H1 (cell line): ENCODE data around the gene ITGA8. TPM values are rescaled to one million over a fixed set of nuclear protein-coding genes. Genes with fewer than 3 reads are reported as not detected.

Experiments
- CTCF ChIA-PET: fragments of 300-600 bp; sonication (Branson Sonifier 250); formaldehyde crosslinking; loops from one replicate; lab custom pipeline; 2021; ENCODE audit not compliant: partially characterized antibody; lab: Charles Lee
- POLR2A ChIA-PET: fragments of 300-600 bp; sonication (Branson Sonifier 250); formaldehyde crosslinking; loops from one replicate; lab custom pipeline; 2021; ENCODE audit warnings: inconsistent platforms; ENCODE audit not compliant: partially characterized antibody; lab: Charles Lee
- DNase-seq, 2 experiments: peaks; one replicate each; pipeline versions ENCODE4 v3.0.0 to v3.0.0-alpha.2; 2010 to 2022; ENCODE audit warnings: low spot score in 2 of 2, low read depth in 1 of 2, mixed read lengths in 1 of 2
- FAIRE-seq: peaks from 2 replicates; lab custom pipeline; 2011; peaks lifted over from hg19 to GRCh38; lab: Jason Lieb, UNC
- H2AFZ ChIP-seq: 2 replicates; pipeline ENCODE4 v1.8.1; 2012; ENCODE audit warnings: low read length, inconsistent platforms
- H2AK5ac ChIP-seq: 2 replicates; pipeline ENCODE4 v1.6.1; 2013; ENCODE audit warnings: low read depth, low read length
- H2BK120ac ChIP-seq: replicated peaks from 2 replicates; pipeline ENCODE3; 2013; ENCODE audit warnings: low read depth, low read length, inconsistent platforms
- H2BK12ac ChIP-seq: 2 replicates; pipeline ENCODE4 v1.6.1; 2013; ENCODE audit warnings: low read depth, low read length
- H2BK15ac ChIP-seq: 2 replicates; pipeline ENCODE4 v1.6.1; 2013; ENCODE audit warnings: low read length
- H2BK20ac ChIP-seq: 2 replicates; pipeline ENCODE4 v1.6.1; 2013; ENCODE audit warnings: low read length
- H2BK5ac ChIP-seq: 2 replicates; pipeline ENCODE4 v1.6.1; 2013; ENCODE audit warnings: low read depth, low read length
- H3K14ac ChIP-seq: 2 replicates; pipeline ENCODE4 v1.6.1; 2013; ENCODE audit warnings: inconsistent platforms; ENCODE audit not compliant: insufficient read length
- H3K18ac ChIP-seq: 2 replicates; pipeline ENCODE4 v1.6.1; 2013; ENCODE audit warnings: low read length; ENCODE audit errors: extremely low read depth
- H3K23ac ChIP-seq: 2 replicates; pipeline ENCODE4 v1.6.1; 2013; ENCODE audit warnings: inconsistent platforms; ENCODE audit not compliant: insufficient read length
- H3K23me2 ChIP-seq: 2 replicates; pipeline ENCODE4 v1.6.1; 2013; ENCODE audit warnings: low read depth, low read length
- H3K27ac ChIP-seq: 2 replicates; pipeline ENCODE4 v1.6.1; 2011; ENCODE audit warnings: low read depth, low read length, inconsistent platforms
- H3K27me3 ChIP-seq, 4 experiments: replicated peaks in 1 of 4; 1 replicate in 1 of 4; 2 replicates in 3 of 4; pipeline versions ENCODE4 v1.6.1 to v1.8.1; 2011 to 2013; ENCODE audit warnings: low read length in 3 of 4, mild to moderate bottlenecking in 3 of 4, inconsistent platforms in 2 of 4, mixed read lengths in 2 of 4, moderate library complexity in 1 of 4; ENCODE audit not compliant: control insufficient read depth in 3 of 4, insufficient read depth in 3 of 4; ENCODE audit errors: extremely low read depth in 1 of 4
- H3K36me3 ChIP-seq, 4 experiments: 2 replicates each; pipeline versions ENCODE4 v1.6.1 to v1.8.1; 2011 to 2013; ENCODE audit warnings: mild to moderate bottlenecking in 4 of 4, low read length in 3 of 4, moderate library complexity in 2 of 4, control low read depth in 1 of 4, inconsistent platforms in 1 of 4; ENCODE audit not compliant: insufficient read depth in 4 of 4, control insufficient read depth in 2 of 4
- H3K4ac ChIP-seq: replicated peaks from 2 replicates; pipeline ENCODE3; 2013; ENCODE audit warnings: low read length, low read depth, mixed read lengths, inconsistent platforms; ENCODE audit not compliant: insufficient read length
- H3K4me1 ChIP-seq, 4 experiments: replicated peaks in 1 of 4; 1 replicate in 1 of 4; 2 replicates in 3 of 4; pipeline versions ENCODE4 v1.6.1 to v1.8.1; 2011 to 2013; ENCODE audit warnings: low read length in 3 of 4, inconsistent platforms in 2 of 4, mixed read lengths in 1 of 4; ENCODE audit not compliant: insufficient read depth in 4 of 4, control insufficient read depth in 3 of 4
- H3K4me2 ChIP-seq, 2 experiments: 2 replicates each; pipeline versions ENCODE4 v1.6.1 to v1.8.1; 2011 to 2013; ENCODE audit warnings: low read depth in 2 of 2, low read length in 2 of 2, control low read depth in 1 of 2, inconsistent platforms in 1 of 2, mild to moderate bottlenecking in 1 of 2; ENCODE audit not compliant: insufficient read depth in 1 of 2
- H3K4me3 ChIP-seq, 4 experiments: fragments of 200-600, 300-600 bp in 1 of 4; sonication (generic), shearing (Covaris generic), sonication (Bioruptor Twin) in 1 of 4; 2 replicates each; pipeline versions ENCODE4 v1.5.1 to v1.8.1; 2011 to 2016; ENCODE audit warnings: low read length in 4 of 4, low read depth in 3 of 4, control low read depth in 2 of 4, inconsistent platforms in 2 of 4, mild to moderate bottlenecking in 2 of 4, mixed read lengths in 1 of 4, moderate library complexity in 1 of 4; ENCODE audit not compliant: insufficient read depth in 2 of 4; ENCODE audit errors: extremely low read depth in 1 of 4
- H3K56ac ChIP-seq: replicated peaks from 2 replicates; pipeline ENCODE3; 2013; ENCODE audit warnings: low read depth, mild to moderate bottlenecking, mixed read lengths, low read length, inconsistent platforms; ENCODE audit not compliant: insufficient read length
- H3K79me1 ChIP-seq: 2 replicates; pipeline ENCODE4 v1.6.1; 2013; ENCODE audit warnings: low read depth, low read length, control low read depth
- H3K79me2 ChIP-seq, 2 experiments: 2 replicates each; pipeline versions ENCODE4 v1.6.1 to v1.8.1; 2012 to 2013; ENCODE audit warnings: low read length in 2 of 2, mild to moderate bottlenecking in 2 of 2, inconsistent platforms in 1 of 2; ENCODE audit not compliant: insufficient read depth in 2 of 2, control insufficient read depth in 1 of 2
- H3K9ac ChIP-seq, 4 experiments: replicated peaks in 1 of 4; 1 replicate in 1 of 4; 2 replicates in 3 of 4; pipeline versions ENCODE4 v1.6.1 to v1.8.1; 2011 to 2013; ENCODE audit warnings: low read depth in 3 of 4, low read length in 3 of 4, control low read depth in 2 of 4, mild to moderate bottlenecking in 2 of 4, moderate library complexity in 2 of 4, inconsistent platforms in 1 of 4; ENCODE audit errors: extremely low read depth in 1 of 4
- H3K9me3 ChIP-seq, 2 experiments: 2 replicates each; pipeline versions ENCODE4 v1.6.1 to v1.8.1; 2012 to 2013; ENCODE audit warnings: mild to moderate bottlenecking in 2 of 2, moderate library complexity in 2 of 2, control low read depth in 1 of 2, inconsistent platforms in 1 of 2, low read depth in 1 of 2, low read length in 1 of 2, mixed read lengths in 1 of 2; ENCODE audit not compliant: insufficient read depth in 2 of 2
- H4K20me1 ChIP-seq, 2 experiments: replicated peaks in 1 of 2; 2 replicates each; pipeline versions ENCODE3 to v1.8.1; 2011 to 2013; ENCODE audit warnings: inconsistent platforms in 2 of 2, low read length in 2 of 2, mild to moderate bottlenecking in 1 of 2; ENCODE audit not compliant: insufficient read depth in 2 of 2, control insufficient read depth in 1 of 2
- H4K5ac ChIP-seq: 2 replicates; pipeline ENCODE4 v1.6.1; 2013; ENCODE audit warnings: low read length, low read depth, mixed read lengths, inconsistent platforms; ENCODE audit not compliant: insufficient read length
- H4K8ac ChIP-seq: 2 replicates; pipeline ENCODE4 v1.8.0; 2013; ENCODE audit warnings: mild to moderate bottlenecking, moderate library complexity, low read length, inconsistent platforms; ENCODE audit not compliant: insufficient read depth; ENCODE audit errors: extremely low read depth
- H4K91ac ChIP-seq: replicated peaks from 2 replicates; pipeline ENCODE3; 2013; ENCODE audit warnings: low read length, mixed read lengths, inconsistent platforms; ENCODE audit not compliant: insufficient read length
- EZH2 ChIP-seq: fragments of 200-600 bp; sonication (generic); IDR thresholded peaks from 2 replicates; pipeline ENCODE4 v1.7.1; 2012; ENCODE audit warnings: low read depth, mild to moderate bottlenecking, moderate library complexity, low read length, inconsistent platforms; ENCODE audit not compliant: severe bottlenecking
- GTF2F1 ChIP-seq: IDR thresholded peaks from 2 replicates; pipeline ENCODE4 v1.6.1; 2012; ENCODE audit warnings: low read depth, low read length, improper control_type of control experiment, borderline replicate concordance
- HDAC2 ChIP-seq, 2 experiments: fragments of 300-600 bp in 1 of 2; sonication (generic) in 1 of 2; IDR thresholded peaks; 2 replicates each; pipeline ENCODE4 v1.6.1; 2011 to 2012; ENCODE audit warnings: low read depth in 2 of 2, low read length in 2 of 2, mild to moderate bottlenecking in 2 of 2, moderate library complexity in 2 of 2, borderline replicate concordance in 1 of 2, inconsistent platforms in 1 of 2
- JUN ChIP-seq: IDR thresholded peaks from 2 replicates; pipeline ENCODE4 v1.6.1; 2011; ENCODE audit warnings: low read depth, mild to moderate bottlenecking, improper control_type of control experiment, low read length
- KDM1A ChIP-seq: fragments of 200-600, 300-600 bp; sonication (generic); IDR thresholded peaks from 2 replicates; pipeline ENCODE4 v1.7.1; 2016; ENCODE audit warnings: mild to moderate bottlenecking, low read length, borderline replicate concordance
- KDM5A ChIP-seq: fragments of 200-600 bp; IDR thresholded peaks from 2 replicates; pipeline ENCODE4 v1.7.1; 2012; ENCODE audit warnings: mild to moderate bottlenecking, low read length, inconsistent platforms, mixed read lengths
- PHF8 ChIP-seq: fragments of 200-600 bp; sonication (generic); conservative IDR thresholded peaks from 2 replicates; pipeline ENCODE4 v1.7.1; 2012; ENCODE audit warnings: low read depth, mild to moderate bottlenecking, inconsistent platforms, low read length, moderate library complexity
- RNF2 ChIP-seq: fragments of 200-900, 300-1000 bp; sonication (generic); IDR thresholded peaks from 2 replicates; pipeline ENCODE4 v1.7.1; 2016; ENCODE audit warnings: borderline replicate concordance, low read depth, mild to moderate bottlenecking, antibody characterized with exemption, low read length; ENCODE audit not compliant: poor library complexity, severe bottlenecking; ENCODE audit errors: missing control alignments
- SP1 ChIP-seq: IDR thresholded peaks from 2 replicates; pipeline ENCODE4 v1.6.1; 2011; ENCODE audit warnings: low read depth, low read length
- TAF1 ChIP-seq: IDR thresholded peaks from 2 replicates; pipeline ENCODE4 v1.6.1; 2011; ENCODE audit warnings: mild to moderate bottlenecking, low read depth, low read length
- ZNF274 ChIP-seq: IDR thresholded peaks from 2 replicates; pipeline ENCODE4 v1.7.0; 2012; ENCODE audit warnings: low read length, borderline replicate concordance; ENCODE audit errors: extremely low read depth
- WGBS, 2 experiments: shearing (Covaris generic) in 1 of 2; methylation state at CpG; one replicate each; pipeline versions ENCODE4 v1.1.6 to v1.1.7; 2013 to 2015; ENCODE audit warnings: low lambda C conversion rate in 2 of 2, mixed read lengths in 2 of 2, inconsistent platforms in 1 of 2, low coverage in 1 of 2, missing lambda C conversion rate in 1 of 2; ENCODE audit not compliant: insufficient replicate concordance in 2 of 2, insufficient coverage in 1 of 2, insufficient read length in 1 of 2; ENCODE audit errors: extremely low coverage in 1 of 2, missing lambda C conversion rate in 1 of 2; 5-methylcytosine and 5-hydroxymethylcytosine counted together
- polyA plus RNA-seq, 7 experiments: library from polyadenylated mRNA; depleted of rRNA in 3 of 7; stranded (reverse) in 5 of 7; unstranded in 2 of 7; fragments of >200 nt in 5 of 7; fragments of 200-250 nt in 2 of 7; gene quantifications; 1 replicate in 5 of 7; 2 replicates in 1 of 7; 4 replicates in 1 of 7; pipeline versions ENCODE4 v1.2.1 to v1.2.3, GENCODE V29; 2011 to 2013; ENCODE audit warnings: missing spikeins in 2 of 7, mixed read lengths in 2 of 7
- total RNA-seq: library from RNA; stranded (reverse); fragmentation: NEBNext Ultra II Directional; extraction: Animal tissue kit (Norgen Biotek cat#: 25700); gene quantifications from 2 replicates; pipeline ENCODE4 v1.2.1, GENCODE V29; 2021
- TF ChIP-seq, protein P1 (sequence below): IDR thresholded peaks from 2 replicates; pipeline ENCODE4 v1.6.1; 2012; ENCODE audit warnings: inconsistent platforms

The ITGA8 gene
- total and polyA plus RNA-seq, 2 of the 8 experiments (the other 6 are each of a cell fraction or from before 2014, with no cell fraction given), result not detected

DNA sequence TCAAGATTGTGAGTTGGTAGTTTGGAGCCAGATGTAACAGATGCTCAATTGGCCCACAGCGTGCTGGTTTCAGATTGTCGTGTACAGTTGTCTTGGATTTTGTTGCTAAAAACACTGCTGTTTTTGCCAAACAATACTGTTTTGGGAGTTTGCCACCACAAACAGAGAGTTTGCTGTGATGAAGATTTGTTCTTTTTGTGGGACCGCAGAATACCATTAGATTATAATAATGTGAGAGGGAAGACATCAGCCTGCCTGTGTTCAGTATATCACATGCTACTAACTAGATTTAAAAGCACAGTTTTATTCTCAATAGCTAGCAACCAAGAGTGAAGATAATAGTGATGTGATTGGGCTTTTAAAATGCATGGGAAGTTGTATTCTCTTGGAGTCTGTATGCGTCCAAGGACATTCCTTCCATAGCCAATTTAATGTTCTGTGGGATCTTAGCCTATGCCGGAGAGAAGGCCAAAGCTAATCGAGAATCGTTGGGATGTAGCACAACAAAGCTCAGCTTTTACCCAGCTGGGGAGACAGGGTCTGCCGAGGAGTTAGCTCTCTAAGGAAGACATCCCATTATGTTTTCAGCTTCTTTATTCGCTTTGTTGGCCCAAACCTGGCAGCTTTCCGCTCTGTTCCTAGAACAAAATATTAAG is 18.7 kb upstream of the ITGA8 start:
- no peak overlapping the region for H2BK5ac ChIP-seq
- H2BK15ac ChIP-seq, result no peak overlapping the region
- H3K9ac ChIP-seq, result no peak overlapping the region
- no peak overlapping the region for H2BK12ac ChIP-seq
- H4K8ac ChIP-seq, result no peak overlapping the region
- no peak overlapping the region for H3K4ac ChIP-seq
- no peaks in the 10 kb centered on the region for H3K79me2 ChIP-seq
- H3K14ac ChIP-seq, result no peak overlapping the region
- H3K23me2 ChIP-seq, result no peaks in the 10 kb centered on the region
- H3K18ac ChIP-seq, result no peak overlapping the region
- H3K9me3 ChIP-seq, result 0 out of 4 replicates have a peak, but pooled peaks cover 0 to under 1% of the 10 kb centered on the region in 2 experiments
- POLR2A ChIA-PET, result no interaction called here
- FAIRE-seq (no peak), DNase-seq (no peak)
- H4K91ac ChIP-seq, result no peak overlapping the region
- H3K4me2 ChIP-seq, result no peak overlapping the region
- 93% methylated on average over 10 of the region's 10 CpGs; no CpG with 5 or more reads in 1 of the 2 experiments for WGBS, 2 experiments
- no peak overlapping the region for H2BK20ac ChIP-seq
- no peak overlapping the region for H2BK120ac ChIP-seq
- no peak overlapping the region for H3K4me3 ChIP-seq
- H3K23ac ChIP-seq, result no peak overlapping the region
- H3K36me3 ChIP-seq, result no peaks in the 10 kb centered on the region
- H3K79me1 ChIP-seq, result no peaks in the 10 kb centered on the region
- H2AK5ac ChIP-seq, result no peak overlapping the region
- CTCF ChIA-PET, result interaction anchor here (0.5 to 3.3 kb wide), 3 partner anchors 19 to 1254 kb away, joined by 3 to 15 read pairs (median 4); partner anchors contain the start of gene ITGA8
- H3K27ac ChIP-seq, result no peak overlapping the region
- no peaks in the 10 kb centered on the region for H4K20me1 ChIP-seq
- H3K4me1 ChIP-seq, result no peaks in the 10 kb centered on the region
- H2AFZ ChIP-seq, result peak overlapping the region; percentile 53; the same call in 1 of the 2 replicates
- H3K56ac ChIP-seq, result no peak overlapping the region
- H3K27me3 ChIP-seq, result no peaks in the 10 kb centered on the region
- no peak overlapping the region for H4K5ac ChIP-seq
- TF ChIP-seq PHF8 (no peak), KDM1A (no peak), EZH2 (no peak), KDM5A (no peak), SP1 (no peak), RNF2 (no peak), TAF1 (no peak), HDAC2 (IDR thresholded peaks at IDR 0.05; ENCODE audit: borderline replicate concordance in 1 of 2, low read depth in 2 of 2, low read length in 2 of 2) (no peak), GTF2F1 (no peak), ZNF274 (no peak), JUN (no peak)
- TF ChIP-seq, protein P1, sequence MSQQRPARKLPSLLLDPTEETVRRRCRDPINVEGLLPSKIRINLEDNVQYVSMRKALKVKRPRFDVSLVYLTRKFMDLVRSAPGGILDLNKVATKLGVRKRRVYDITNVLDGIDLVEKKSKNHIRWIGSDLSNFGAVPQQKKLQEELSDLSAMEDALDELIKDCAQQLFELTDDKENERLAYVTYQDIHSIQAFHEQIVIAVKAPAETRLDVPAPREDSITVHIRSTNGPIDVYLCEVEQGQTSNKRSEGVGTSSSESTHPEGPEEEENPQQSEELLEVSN, result no peak
